Keratinocyte (primary cell): ENCODE results near the gene MINPP1. TPM values are rescaled to one million over a fixed set of nuclear protein-coding genes. Genes with fewer than 3 reads are reported as not detected.

Experiments used
- DNase-seq: peaks from one replicate; pipeline ENCODE4 v3.0.0-alpha.2; 2011; ENCODE audit warnings: low read depth, missing footprints, low spot score
- FAIRE-seq: peaks from 2 replicates; lab custom pipeline; 2011; peaks lifted over from hg19 to GRCh38; lab: Jason Lieb, UNC
- H2AFZ ChIP-seq: 2 replicates; pipeline ENCODE4 v1.6.0; 2012; ENCODE audit warnings: low read length, control low read depth, inconsistent platforms; ENCODE audit not compliant: control insufficient read depth
- H3K27ac ChIP-seq: 2 replicates; pipeline ENCODE4 v1.5.1; 2011; ENCODE audit warnings: low read length; ENCODE audit not compliant: control insufficient read depth, insufficient read depth
- H3K27me3 ChIP-seq: 3 replicates; pipeline ENCODE4 v1.6.0; 2011; ENCODE audit warnings: low read length; ENCODE audit not compliant: control insufficient read depth, insufficient read depth; ENCODE audit errors: extremely low read depth
- H3K36me3 ChIP-seq, 2 experiments: 2 replicates in 1 of 2; 3 replicates in 1 of 2; pipeline ENCODE4 v1.5.1; 2011; ENCODE audit warnings: low read length in 2 of 2, mild to moderate bottlenecking in 1 of 2; ENCODE audit not compliant: control insufficient read depth in 2 of 2, insufficient read depth in 2 of 2; ENCODE audit errors: extremely low read depth in 1 of 2
- H3K4me1 ChIP-seq: 3 replicates; pipeline ENCODE4 v1.5.1; 2011; ENCODE audit warnings: low read length; ENCODE audit not compliant: control insufficient read depth, insufficient read depth; ENCODE audit errors: extremely low read depth
- H3K4me2 ChIP-seq: 3 replicates; pipeline ENCODE4 v1.6.0; 2011; ENCODE audit warnings: low read depth, low read length; ENCODE audit not compliant: control insufficient read depth, insufficient read depth; ENCODE audit errors: extremely low read depth
- H3K4me3 ChIP-seq, 3 experiments: fragments of 200-600 bp in 1 of 3; sonication (generic) in 1 of 3; 2 replicates in 2 of 3; 3 replicates in 1 of 3; pipeline ENCODE4 v1.5.1; 2011 to 2016; ENCODE audit warnings: low read length in 3 of 3, mild to moderate bottlenecking in 3 of 3, control low read depth in 2 of 3, inconsistent platforms in 1 of 3, low read depth in 1 of 3, mixed read lengths in 1 of 3, mixed run types in 1 of 3, moderate library complexity in 1 of 3; ENCODE audit not compliant: control insufficient read depth in 2 of 3, insufficient read depth in 2 of 3; ENCODE audit errors: extremely low read depth in 1 of 3
- H3K79me2 ChIP-seq: 2 replicates; pipeline ENCODE4 v1.6.0; 2012; ENCODE audit warnings: low read length; ENCODE audit not compliant: control insufficient read depth, insufficient read depth
- H3K9ac ChIP-seq: 3 replicates; pipeline ENCODE4 v1.6.0; 2011; ENCODE audit warnings: low read length; ENCODE audit not compliant: control insufficient read depth, insufficient read depth; ENCODE audit errors: extremely low read depth
- H3K9me1 ChIP-seq: 3 replicates; pipeline ENCODE4 v1.6.0; 2011; ENCODE audit warnings: low read length; ENCODE audit not compliant: control insufficient read depth, insufficient read depth; ENCODE audit errors: extremely low read depth
- H3K9me3 ChIP-seq: 2 replicates; pipeline ENCODE4 v1.5.1; 2012; ENCODE audit warnings: low read depth, low read length; ENCODE audit not compliant: control insufficient read depth
- H4K20me1 ChIP-seq: 3 replicates; pipeline ENCODE4 v1.6.0; 2011; ENCODE audit warnings: low read length; ENCODE audit not compliant: control insufficient read depth, insufficient read depth; ENCODE audit errors: extremely low read depth
- CTCF ChIP-seq, 3 experiments: IDR thresholded peaks in 1 of 3; conservative IDR thresholded peaks in 1 of 3; optimal IDR thresholded peaks in 1 of 3; 2 replicates in 2 of 3; 3 replicates in 1 of 3; pipeline versions ENCODE3 to v1.5.1; 2011; ENCODE audit warnings: low read length in 3 of 3, mild to moderate bottlenecking in 3 of 3, moderate library complexity in 2 of 3, control low read depth in 1 of 3, inconsistent platforms in 1 of 3; ENCODE audit not compliant: insufficient read depth in 2 of 3; ENCODE audit errors: extremely low read depth in 1 of 3
- EZH2 ChIP-seq: IDR thresholded peaks from one replicate; pipeline ENCODE4 v1.6.1; 2012; ENCODE audit warnings: inconsistent platforms, mild to moderate bottlenecking, low read length, moderate library complexity
- dilution Hi-C: fragments of 300-500 bp; cut with MboI; formaldehyde crosslinking; loops from one replicate; pipeline ENCODE4 v1.7.0; 2020; ENCODE audit warnings: low sequenced_read_pairs; ENCODE audit not compliant: extremely low pct_ligation_motif_present
- polyA plus RNA-seq, 5 experiments: library from polyadenylated mRNA; depleted of rRNA in 3 of 5; stranded (reverse) in 3 of 5; stranded (forward) in 1 of 5; unstranded in 1 of 5; fragments of >200 nt; gene quantifications; 1 replicate in 1 of 5; 2 replicates in 3 of 5; 3 replicates in 1 of 5; pipeline versions ENCODE4 v1.2.1 to v1.2.3, GENCODE V29; 2011 to 2012; ENCODE audit warnings: missing spikeins in 2 of 5, low read depth in 1 of 5, low replicate concordance in 1 of 5

MINPP1 gene
- polyA plus RNA-seq, 1 donor (not counting 4 experiments of a cell fraction or from before 2014, with no cell fraction given), result 17.7 TPM

DNA sequence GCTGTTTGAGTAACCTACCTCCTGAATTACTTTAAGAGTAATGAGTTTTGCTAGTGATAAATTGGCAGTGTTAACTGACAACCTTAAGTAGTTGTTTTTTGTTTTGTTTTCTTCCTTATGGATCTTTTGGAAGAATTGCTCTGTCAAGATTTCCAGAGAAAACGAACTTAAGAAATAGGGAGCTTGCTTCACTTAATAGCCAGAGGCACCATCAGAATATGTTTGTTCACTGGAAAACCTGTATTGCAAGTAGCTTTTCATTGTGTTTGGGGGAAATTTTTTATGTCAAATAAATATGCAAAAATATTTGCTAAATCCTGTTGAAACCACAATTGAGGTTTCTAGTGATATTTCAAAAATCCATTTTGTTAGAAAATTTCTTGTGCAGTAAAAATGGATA is 89.5 kb downstream of the MINPP1 start:
- H2AFZ ChIP-seq, result no peak overlapping the region
- H3K79me2 ChIP-seq, result no peaks in the 10 kb centered on the region
- no peak for TF ChIP-seq CTCF (optimal IDR thresholded peaks at IDR 0.05 in 1 of 3, IDR thresholded peaks at IDR 0.05 in 1 of 3, conservative IDR thresholded peaks at IDR 0.05 in 1 of 3; ENCODE audit: extremely low read depth in 1 of 3, insufficient read depth in 2 of 3, low read length in 3 of 3)
- no peak for TF ChIP-seq EZH2
- DNase-seq, result no peak
- no peaks in the 10 kb centered on the region for H3K36me3 ChIP-seq
- peaks cover 4% of the 10 kb centered on the region for H3K27me3 ChIP-seq
- H3K4me2 ChIP-seq, result no peak overlapping the region
- H3K9ac ChIP-seq, result no peak overlapping the region
- no peak for FAIRE-seq
- no peaks in the 10 kb centered on the region for H3K9me1 ChIP-seq
- dilution Hi-C loops, result no loop called here
- no peaks in the 10 kb centered on the region for H3K9me3 ChIP-seq
- no peak overlapping the region for H3K4me3 ChIP-seq
- H3K4me1 ChIP-seq, result no peaks in the 10 kb centered on the region
- H3K27ac ChIP-seq, result no peak overlapping the region
- no peaks in the 10 kb centered on the region for H4K20me1 ChIP-seq

DNA sequence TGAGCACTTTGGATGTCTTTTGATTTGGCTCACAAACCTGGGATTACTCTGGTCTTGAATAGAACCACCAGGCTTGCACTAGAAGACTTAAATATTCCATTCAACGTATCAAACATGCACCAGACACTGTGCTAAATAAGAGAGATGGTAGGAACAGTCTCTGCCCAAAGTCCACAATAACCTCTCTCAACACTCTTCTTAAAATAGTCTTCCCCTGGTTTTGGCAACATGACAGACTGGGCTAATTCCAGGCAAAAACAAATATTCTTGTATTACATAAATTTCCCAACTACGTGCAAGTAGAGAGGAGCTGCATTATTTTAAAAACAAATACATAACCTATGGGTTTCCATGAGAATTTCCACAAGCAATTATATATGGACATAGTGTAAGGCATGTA is 90.2 kb downstream of the MINPP1 start:
- Histone ChIP-seq H3K9me3 (no peaks in the 10 kb centered on the region), H4K20me1 (no peaks in the 10 kb centered on the region), H3K4me3 (no peak overlapping the region), H3K79me2 (no peaks in the 10 kb centered on the region), H3K4me2 (no peak overlapping the region), H3K36me3 (no peaks in the 10 kb centered on the region), H3K4me1 (no peaks in the 10 kb centered on the region), H3K9me1 (no peaks in the 10 kb centered on the region), H3K27ac (no peak overlapping the region), H3K27me3 (peaks cover 4% of the 10 kb centered on the region), H2AFZ (no peak overlapping the region), H3K9ac (no peak overlapping the region)
- no peak for FAIRE-seq
- no peak for TF ChIP-seq EZH2
- TF ChIP-seq CTCF (optimal IDR thresholded peaks at IDR 0.05 in 1 of 3, IDR thresholded peaks at IDR 0.05 in 1 of 3, conservative IDR thresholded peaks at IDR 0.05 in 1 of 3; ENCODE audit: extremely low read depth in 1 of 3, insufficient read depth in 2 of 3, low read length in 3 of 3), result no peak
- dilution Hi-C loops, result no loop called here
- DNase-seq, result no peak
